H1 (cell line): ENCODE results near the gene NADSYN1. TPM values are rescaled to one million over a fixed set of nuclear protein-coding genes. Genes with fewer than 3 reads are reported as not detected.

Experiments
- CTCF ChIA-PET: fragments of 300-600 bp; sonication (Branson Sonifier 250); formaldehyde crosslinking; loops from one replicate; lab custom pipeline; 2021; ENCODE audit not compliant: partially characterized antibody; lab: Charles Lee
- POLR2A ChIA-PET: fragments of 300-600 bp; sonication (Branson Sonifier 250); formaldehyde crosslinking; loops from one replicate; lab custom pipeline; 2021; ENCODE audit warnings: inconsistent platforms; ENCODE audit not compliant: partially characterized antibody; lab: Charles Lee
- DNase-seq, 2 experiments: peaks; one replicate each; pipeline versions ENCODE4 v3.0.0 to v3.0.0-alpha.2; 2010 to 2022; ENCODE audit warnings: low spot score in 2 of 2, low read depth in 1 of 2, mixed read lengths in 1 of 2
- FAIRE-seq: peaks from 2 replicates; lab custom pipeline; 2011; peaks lifted over from hg19 to GRCh38; lab: Jason Lieb, UNC
- H2AFZ ChIP-seq: 2 replicates; pipeline ENCODE4 v1.8.1; 2012; ENCODE audit warnings: low read length, inconsistent platforms
- H2AK5ac ChIP-seq: 2 replicates; pipeline ENCODE4 v1.6.1; 2013; ENCODE audit warnings: low read depth, low read length
- H2BK120ac ChIP-seq: replicated peaks from 2 replicates; pipeline ENCODE3; 2013; ENCODE audit warnings: low read depth, low read length, inconsistent platforms
- H2BK12ac ChIP-seq: 2 replicates; pipeline ENCODE4 v1.6.1; 2013; ENCODE audit warnings: low read depth, low read length
- H2BK15ac ChIP-seq: 2 replicates; pipeline ENCODE4 v1.6.1; 2013; ENCODE audit warnings: low read length
- H2BK20ac ChIP-seq: 2 replicates; pipeline ENCODE4 v1.6.1; 2013; ENCODE audit warnings: low read length
- H2BK5ac ChIP-seq: 2 replicates; pipeline ENCODE4 v1.6.1; 2013; ENCODE audit warnings: low read depth, low read length
- H3K14ac ChIP-seq: 2 replicates; pipeline ENCODE4 v1.6.1; 2013; ENCODE audit warnings: inconsistent platforms; ENCODE audit not compliant: insufficient read length
- H3K18ac ChIP-seq: 2 replicates; pipeline ENCODE4 v1.6.1; 2013; ENCODE audit warnings: low read length; ENCODE audit errors: extremely low read depth
- H3K23ac ChIP-seq: 2 replicates; pipeline ENCODE4 v1.6.1; 2013; ENCODE audit warnings: inconsistent platforms; ENCODE audit not compliant: insufficient read length
- H3K23me2 ChIP-seq: 2 replicates; pipeline ENCODE4 v1.6.1; 2013; ENCODE audit warnings: low read depth, low read length
- H3K27ac ChIP-seq: 2 replicates; pipeline ENCODE4 v1.6.1; 2011; ENCODE audit warnings: low read depth, low read length, inconsistent platforms
- H3K27me3 ChIP-seq, 4 experiments: replicated peaks in 1 of 4; 1 replicate in 1 of 4; 2 replicates in 3 of 4; pipeline versions ENCODE4 v1.6.1 to v1.8.1; 2011 to 2013; ENCODE audit warnings: low read length in 3 of 4, mild to moderate bottlenecking in 3 of 4, inconsistent platforms in 2 of 4, mixed read lengths in 2 of 4, moderate library complexity in 1 of 4; ENCODE audit not compliant: control insufficient read depth in 3 of 4, insufficient read depth in 3 of 4; ENCODE audit errors: extremely low read depth in 1 of 4
- H3K36me3 ChIP-seq, 4 experiments: 2 replicates each; pipeline versions ENCODE4 v1.6.1 to v1.8.1; 2011 to 2013; ENCODE audit warnings: mild to moderate bottlenecking in 4 of 4, low read length in 3 of 4, moderate library complexity in 2 of 4, control low read depth in 1 of 4, inconsistent platforms in 1 of 4; ENCODE audit not compliant: insufficient read depth in 4 of 4, control insufficient read depth in 2 of 4
- H3K4ac ChIP-seq: replicated peaks from 2 replicates; pipeline ENCODE3; 2013; ENCODE audit warnings: low read length, low read depth, mixed read lengths, inconsistent platforms; ENCODE audit not compliant: insufficient read length
- H3K4me1 ChIP-seq, 4 experiments: replicated peaks in 1 of 4; 1 replicate in 1 of 4; 2 replicates in 3 of 4; pipeline versions ENCODE4 v1.6.1 to v1.8.1; 2011 to 2013; ENCODE audit warnings: low read length in 3 of 4, inconsistent platforms in 2 of 4, mixed read lengths in 1 of 4; ENCODE audit not compliant: insufficient read depth in 4 of 4, control insufficient read depth in 3 of 4
- H3K4me2 ChIP-seq, 2 experiments: 2 replicates each; pipeline versions ENCODE4 v1.6.1 to v1.8.1; 2011 to 2013; ENCODE audit warnings: low read depth in 2 of 2, low read length in 2 of 2, control low read depth in 1 of 2, inconsistent platforms in 1 of 2, mild to moderate bottlenecking in 1 of 2; ENCODE audit not compliant: insufficient read depth in 1 of 2
- H3K4me3 ChIP-seq, 4 experiments: fragments of 200-600, 300-600 bp in 1 of 4; sonication (generic), shearing (Covaris generic), sonication (Bioruptor Twin) in 1 of 4; 2 replicates each; pipeline versions ENCODE4 v1.5.1 to v1.8.1; 2011 to 2016; ENCODE audit warnings: low read length in 4 of 4, low read depth in 3 of 4, control low read depth in 2 of 4, inconsistent platforms in 2 of 4, mild to moderate bottlenecking in 2 of 4, mixed read lengths in 1 of 4, moderate library complexity in 1 of 4; ENCODE audit not compliant: insufficient read depth in 2 of 4; ENCODE audit errors: extremely low read depth in 1 of 4
- H3K56ac ChIP-seq: replicated peaks from 2 replicates; pipeline ENCODE3; 2013; ENCODE audit warnings: low read depth, mild to moderate bottlenecking, mixed read lengths, low read length, inconsistent platforms; ENCODE audit not compliant: insufficient read length
- H3K79me1 ChIP-seq: 2 replicates; pipeline ENCODE4 v1.6.1; 2013; ENCODE audit warnings: low read depth, low read length, control low read depth
- H3K79me2 ChIP-seq, 2 experiments: 2 replicates each; pipeline versions ENCODE4 v1.6.1 to v1.8.1; 2012 to 2013; ENCODE audit warnings: low read length in 2 of 2, mild to moderate bottlenecking in 2 of 2, inconsistent platforms in 1 of 2; ENCODE audit not compliant: insufficient read depth in 2 of 2, control insufficient read depth in 1 of 2
- H3K9ac ChIP-seq, 4 experiments: replicated peaks in 1 of 4; 1 replicate in 1 of 4; 2 replicates in 3 of 4; pipeline versions ENCODE4 v1.6.1 to v1.8.1; 2011 to 2013; ENCODE audit warnings: low read depth in 3 of 4, low read length in 3 of 4, control low read depth in 2 of 4, mild to moderate bottlenecking in 2 of 4, moderate library complexity in 2 of 4, inconsistent platforms in 1 of 4; ENCODE audit errors: extremely low read depth in 1 of 4
- H3K9me3 ChIP-seq, 2 experiments: 2 replicates each; pipeline versions ENCODE4 v1.6.1 to v1.8.1; 2012 to 2013; ENCODE audit warnings: mild to moderate bottlenecking in 2 of 2, moderate library complexity in 2 of 2, control low read depth in 1 of 2, inconsistent platforms in 1 of 2, low read depth in 1 of 2, low read length in 1 of 2, mixed read lengths in 1 of 2; ENCODE audit not compliant: insufficient read depth in 2 of 2
- H4K20me1 ChIP-seq, 2 experiments: replicated peaks in 1 of 2; 2 replicates each; pipeline versions ENCODE3 to v1.8.1; 2011 to 2013; ENCODE audit warnings: inconsistent platforms in 2 of 2, low read length in 2 of 2, mild to moderate bottlenecking in 1 of 2; ENCODE audit not compliant: insufficient read depth in 2 of 2, control insufficient read depth in 1 of 2
- H4K5ac ChIP-seq: 2 replicates; pipeline ENCODE4 v1.6.1; 2013; ENCODE audit warnings: low read length, low read depth, mixed read lengths, inconsistent platforms; ENCODE audit not compliant: insufficient read length
- H4K8ac ChIP-seq: 2 replicates; pipeline ENCODE4 v1.8.0; 2013; ENCODE audit warnings: mild to moderate bottlenecking, moderate library complexity, low read length, inconsistent platforms; ENCODE audit not compliant: insufficient read depth; ENCODE audit errors: extremely low read depth
- H4K91ac ChIP-seq: replicated peaks from 2 replicates; pipeline ENCODE3; 2013; ENCODE audit warnings: low read length, mixed read lengths, inconsistent platforms; ENCODE audit not compliant: insufficient read length
- CEBPB ChIP-seq: IDR thresholded peaks from 2 replicates; pipeline ENCODE4 v1.6.1; 2012; ENCODE audit warnings: low read depth, low read length
- CHD2 ChIP-seq: IDR thresholded peaks from 2 replicates; pipeline ENCODE4 v1.6.1; 2012; ENCODE audit warnings: low read length, improper control_type of control experiment
- CTBP2 ChIP-seq: IDR thresholded peaks from 2 replicates; pipeline ENCODE4 v1.7.0; 2011; ENCODE audit warnings: borderline replicate concordance, mild to moderate bottlenecking, moderate library complexity, mixed read lengths, low read length; ENCODE audit not compliant: insufficient read depth, insufficient read length
- NRF1 ChIP-seq: IDR thresholded peaks from 2 replicates; pipeline ENCODE4 v1.6.1; 2011; ENCODE audit warnings: mild to moderate bottlenecking, low read depth, low read length, improper control_type of control experiment
- PHF8 ChIP-seq: fragments of 200-600 bp; sonication (generic); conservative IDR thresholded peaks from 2 replicates; pipeline ENCODE4 v1.7.1; 2012; ENCODE audit warnings: low read depth, mild to moderate bottlenecking, inconsistent platforms, low read length, moderate library complexity
- SIN3A ChIP-seq, 2 experiments: IDR thresholded peaks in 1 of 2; conservative IDR thresholded peaks in 1 of 2; 2 replicates each; pipeline ENCODE4 v1.6.1; 2011 to 2012; ENCODE audit warnings: low read length in 2 of 2, improper control_type of control experiment in 1 of 2, low read depth in 1 of 2, mild to moderate bottlenecking in 1 of 2
- SIRT6 ChIP-seq: IDR thresholded peaks from one replicate; pipeline ENCODE4 v1.7.1; 2012; ENCODE audit warnings: low read length, inconsistent platforms
- SP4 ChIP-seq: IDR thresholded peaks from 2 replicates; pipeline ENCODE4 v1.6.1; 2012; ENCODE audit warnings: low read length, inconsistent platforms
- TEAD4 ChIP-seq: IDR thresholded peaks from 2 replicates; pipeline ENCODE4 v1.6.1; 2012; ENCODE audit warnings: low read depth, low read length, inconsistent platforms, mixed read lengths
- WGBS, 2 experiments: shearing (Covaris generic) in 1 of 2; methylation state at CpG; one replicate each; pipeline versions ENCODE4 v1.1.6 to v1.1.7; 2013 to 2015; ENCODE audit warnings: low lambda C conversion rate in 2 of 2, mixed read lengths in 2 of 2, inconsistent platforms in 1 of 2, low coverage in 1 of 2, missing lambda C conversion rate in 1 of 2; ENCODE audit not compliant: insufficient replicate concordance in 2 of 2, insufficient coverage in 1 of 2, insufficient read length in 1 of 2; ENCODE audit errors: extremely low coverage in 1 of 2, missing lambda C conversion rate in 1 of 2; 5-methylcytosine and 5-hydroxymethylcytosine counted together
- polyA plus RNA-seq, 7 experiments: library from polyadenylated mRNA; depleted of rRNA in 3 of 7; stranded (reverse) in 5 of 7; unstranded in 2 of 7; fragments of >200 nt in 5 of 7; fragments of 200-250 nt in 2 of 7; gene quantifications; 1 replicate in 5 of 7; 2 replicates in 1 of 7; 4 replicates in 1 of 7; pipeline versions ENCODE4 v1.2.1 to v1.2.3, GENCODE V29; 2011 to 2013; ENCODE audit warnings: missing spikeins in 2 of 7, mixed read lengths in 2 of 7
- total RNA-seq: library from RNA; stranded (reverse); fragmentation: NEBNext Ultra II Directional; extraction: Animal tissue kit (Norgen Biotek cat#: 25700); gene quantifications from 2 replicates; pipeline ENCODE4 v1.2.1, GENCODE V29; 2021

The NADSYN1 gene
- total and polyA plus RNA-seq, 2 of the 8 experiments (the other 6 are each of a cell fraction or from before 2014, with no cell fraction given): 38.3 to 38.6 TPM

DNA sequence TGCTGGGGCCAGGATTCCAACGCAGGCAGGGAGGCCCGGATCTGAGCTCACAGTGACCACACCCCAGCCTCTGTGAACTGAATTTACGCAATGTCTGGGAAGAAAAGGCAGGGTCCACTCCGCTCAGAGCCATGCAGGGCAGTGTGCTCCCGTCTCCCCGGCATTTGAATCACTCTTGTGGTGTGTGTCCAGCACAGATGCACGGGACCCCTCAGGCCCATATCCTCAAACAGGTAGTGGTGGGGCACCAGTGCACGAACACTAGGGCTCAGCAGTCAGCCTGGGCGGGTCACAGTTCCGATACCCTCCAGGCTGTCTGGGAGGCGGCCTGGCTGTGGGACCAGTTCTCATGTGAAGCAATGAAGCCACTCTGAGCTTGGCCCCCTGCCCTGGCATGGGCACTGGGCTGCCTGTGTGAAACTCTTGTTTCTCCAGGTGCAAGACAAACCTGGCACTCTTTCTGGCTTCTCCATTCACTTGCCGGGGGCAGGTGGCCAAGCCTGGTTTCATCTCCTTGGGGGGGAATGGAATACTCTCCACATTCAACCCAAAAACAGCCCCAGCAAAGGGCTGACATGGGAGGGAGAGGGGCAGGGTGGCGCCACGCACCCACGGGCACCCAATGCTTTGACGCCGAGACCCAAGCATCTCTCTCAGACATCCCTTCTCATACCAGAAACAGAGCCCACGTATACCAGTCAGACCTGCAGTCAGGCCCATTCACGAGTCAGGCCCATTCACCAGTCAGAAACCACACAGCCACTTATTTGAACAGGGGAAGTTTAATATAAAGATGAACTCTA, 19.2 kb upstream of the NADSYN1 start:
- H3K79me2 ChIP-seq: no peaks in the 10 kb centered on the region
- POLR2A ChIA-PET: interaction anchor here (0.6 to 1.8 kb wide), 3 partner anchors 13 to 864 kb away, joined by 3 to 5 read pairs (median 3); partner anchors contain the start of gene DHCR7
- no peak overlapping the region for H3K23ac ChIP-seq
- no peak overlapping the region for H2BK120ac ChIP-seq
- no peak overlapping the region for H2BK12ac ChIP-seq
- peaks cover 10 to 38% (median 29%) of the 10 kb centered on the region in 4 experiments for H3K36me3 ChIP-seq
- no peak overlapping the region for H4K5ac ChIP-seq
- peaks cover 10 to 24% of the 10 kb centered on the region in 2 experiments for H4K20me1 ChIP-seq
- no peak overlapping the region for H4K91ac ChIP-seq
- no peaks in the 10 kb centered on the region for H3K4me1 ChIP-seq
- H3K27ac ChIP-seq: no peak overlapping the region
- H3K23me2 ChIP-seq: no peaks in the 10 kb centered on the region
- DNase-seq: no peak
- no peak overlapping the region for H3K4ac ChIP-seq
- H2BK20ac ChIP-seq: no peak overlapping the region
- H2BK15ac ChIP-seq: no peak overlapping the region
- H3K14ac ChIP-seq: no peak overlapping the region
- H3K4me3 ChIP-seq: no peak overlapping the region
- WGBS, 2 experiments: 87% methylated on average over 19 of the region's 19 CpGs; no CpG with 5 or more reads in 1 of the 2 experiments
- TF ChIP-seq SIRT6: no peak
- no peak for TF ChIP-seq CEBPB
- no peak for TF ChIP-seq TEAD4
- no peak for TF ChIP-seq CHD2
- TF ChIP-seq NRF1: no peak
- TF ChIP-seq SP4: no peak
- TF ChIP-seq PHF8: no peak
- no peak for TF ChIP-seq SIN3A (conservative IDR thresholded peaks at IDR 0.05 in 1 of 2, IDR thresholded peaks at IDR 0.05 in 1 of 2; ENCODE audit: low read depth in 1 of 2, low read length in 2 of 2)
- no peak for TF ChIP-seq CTBP2
- TF ChIP-seq, all 59 proteins: peak for 0
- no peak overlapping the region for H3K56ac ChIP-seq
- no peak overlapping the region for H2AK5ac ChIP-seq
- H3K9me3 ChIP-seq: no peaks in the 10 kb centered on the region
- no peak overlapping the region for H3K4me2 ChIP-seq
- no peak overlapping the region for H3K18ac ChIP-seq
- no peaks in the 10 kb centered on the region for H3K27me3 ChIP-seq
- no peak for FAIRE-seq
- H3K79me1 ChIP-seq: no peaks in the 10 kb centered on the region
- no peak overlapping the region for H2AFZ ChIP-seq
- no peak overlapping the region for H2BK5ac ChIP-seq
- no peak overlapping the region for H4K8ac ChIP-seq
- H3K9ac ChIP-seq: no peak overlapping the region
- CTCF ChIA-PET: interaction anchor here (0.6 to 2.6 kb wide), 7 partner anchors 13 to 313 kb away, joined by 3 to 16 read pairs (median 4); no protein-coding TSS in a partner anchor
